NCI-H1092 (cell line): ENCODE data around the gene SPIN4.
A peak's percentile ranks its signal among the peaks of the same experiment; 100 is the strongest.
"Not testable (repeated sequence)": the region's sequence is repeated elsewhere in the genome, so short reads cannot be mapped to it uniquely, and the experiment has no call there.

Experiments
- DNase-seq: peaks from one replicate; lab custom pipeline; 2025; lab: John Stamatoyannopoulos, UW

The SPIN4 gene

DNA sequence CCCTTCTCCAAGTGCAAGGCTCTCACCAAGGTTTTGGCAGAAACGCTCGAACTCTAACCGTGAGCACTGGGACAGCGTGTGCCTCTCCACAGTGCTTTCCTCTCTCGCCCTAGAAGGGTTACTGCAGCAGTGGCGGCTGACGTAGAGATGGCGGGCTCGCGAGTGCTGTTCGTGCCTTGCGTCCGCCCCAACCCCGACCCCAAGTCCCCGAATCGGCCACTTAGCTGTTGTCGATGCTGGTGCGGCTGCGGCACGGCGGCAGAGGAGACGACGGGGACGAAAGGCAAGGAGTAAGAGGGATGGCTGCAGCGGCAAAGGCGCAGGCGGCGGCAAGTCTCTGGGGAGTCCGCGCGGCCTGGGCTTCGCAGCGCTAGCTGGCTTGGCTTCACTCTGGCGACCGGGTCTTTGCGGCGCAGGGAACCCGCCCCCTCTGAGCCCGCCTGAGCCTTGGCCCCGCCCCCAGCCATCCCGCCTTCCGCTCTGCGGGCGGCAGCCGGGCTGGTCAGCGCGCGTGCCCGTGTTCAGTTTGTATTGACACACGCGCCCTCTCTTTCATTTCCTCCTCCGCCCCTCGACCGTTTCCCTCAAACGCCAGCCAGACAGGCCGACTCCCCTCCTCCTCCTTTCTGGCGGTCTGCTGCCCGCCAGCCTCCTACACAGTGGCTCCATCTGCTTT, at the start of gene SPIN4:
TSS of gene SPIN4 (minus strand) at position 392 of the 676 bp plus-strand sequence. CDS start 513 bp downstream, outside the sequence.
- peak; percentile 93 for DNase-seq

DNA sequence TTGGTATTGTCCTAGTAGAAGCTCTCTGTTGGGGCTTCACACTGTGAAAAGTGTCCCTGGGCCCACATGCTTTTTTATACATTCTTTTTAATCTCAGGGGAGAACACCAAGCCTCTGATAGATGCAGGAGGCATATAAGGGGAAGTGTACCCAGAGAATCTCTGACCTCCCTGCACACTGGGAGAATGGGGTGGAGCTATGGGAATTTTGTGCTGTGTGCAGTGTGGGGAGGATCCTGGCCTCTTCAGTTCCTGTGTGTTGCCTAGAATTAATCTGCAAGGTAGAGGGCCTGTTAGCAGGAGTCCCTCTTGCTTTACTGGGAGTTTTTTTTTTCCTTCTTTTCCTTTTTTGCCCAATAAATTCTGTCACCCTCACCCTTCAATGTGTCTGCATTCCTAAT, 49.2 kb upstream of the SPIN4 start:
- no peak for DNase-seq

DNA sequence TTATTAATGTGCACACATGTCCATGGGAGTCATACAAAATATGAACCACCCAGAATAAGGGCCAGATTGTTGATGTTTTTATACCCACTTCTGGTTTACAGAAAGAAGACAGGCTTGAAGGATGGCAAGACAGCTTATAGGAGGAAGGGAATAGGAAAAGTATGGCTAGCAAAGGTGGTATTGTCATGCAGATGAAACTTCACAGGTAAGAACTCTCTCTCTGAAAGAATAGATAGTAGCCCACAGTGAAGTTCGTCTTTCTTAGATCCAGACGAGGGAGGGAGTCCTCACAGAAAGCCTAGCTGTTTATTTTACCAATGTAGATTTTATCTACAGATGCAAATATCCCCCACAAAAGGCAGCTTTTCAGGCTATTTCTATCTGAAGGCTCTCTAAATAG, 43.7 kb upstream of the SPIN4 start:
- DNase-seq = no peak

DNA sequence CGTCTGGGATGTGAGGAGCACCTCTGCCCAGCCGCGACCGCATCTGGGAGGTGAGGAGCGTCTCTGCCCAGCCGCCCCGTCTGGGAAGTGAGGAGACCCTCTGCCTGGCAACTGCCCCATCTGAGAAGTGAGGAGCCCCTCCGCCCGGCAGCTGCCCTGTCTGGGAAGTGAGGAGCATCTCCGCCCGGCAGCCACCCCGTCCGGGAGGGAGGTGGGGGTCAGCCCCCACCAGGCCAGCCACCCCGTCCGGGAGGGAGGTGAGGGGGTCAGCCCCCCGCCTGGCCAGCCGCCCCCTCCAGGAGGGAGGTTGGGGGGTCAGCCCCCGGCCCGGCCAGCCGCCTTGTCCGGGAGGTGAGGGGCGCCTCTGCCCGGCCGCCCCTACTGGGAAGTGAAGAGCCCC, 42.0 kb upstream of the SPIN4 start:
- DNase-seq = not testable (repeated sequence)

DNA sequence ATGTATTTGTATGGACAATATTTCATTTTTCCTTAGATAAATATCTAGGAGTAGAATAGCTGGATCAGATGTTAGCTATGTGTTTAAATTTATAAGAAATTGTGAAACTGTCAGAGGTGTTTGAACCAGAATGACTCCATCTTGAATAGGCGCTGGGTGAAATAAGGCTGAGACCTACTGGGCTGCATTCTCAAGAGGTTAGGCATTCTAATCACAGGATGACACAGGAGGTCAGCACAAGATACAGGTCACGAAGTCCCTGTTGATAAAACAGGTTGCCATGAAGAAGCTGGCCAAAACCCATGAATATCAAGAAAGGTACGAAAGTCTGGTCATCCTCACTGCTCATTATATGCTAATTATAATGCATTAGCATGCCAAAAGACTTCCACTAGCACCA, 36.3 kb upstream of the SPIN4 start:
- DNase-seq = no peak

DNA sequence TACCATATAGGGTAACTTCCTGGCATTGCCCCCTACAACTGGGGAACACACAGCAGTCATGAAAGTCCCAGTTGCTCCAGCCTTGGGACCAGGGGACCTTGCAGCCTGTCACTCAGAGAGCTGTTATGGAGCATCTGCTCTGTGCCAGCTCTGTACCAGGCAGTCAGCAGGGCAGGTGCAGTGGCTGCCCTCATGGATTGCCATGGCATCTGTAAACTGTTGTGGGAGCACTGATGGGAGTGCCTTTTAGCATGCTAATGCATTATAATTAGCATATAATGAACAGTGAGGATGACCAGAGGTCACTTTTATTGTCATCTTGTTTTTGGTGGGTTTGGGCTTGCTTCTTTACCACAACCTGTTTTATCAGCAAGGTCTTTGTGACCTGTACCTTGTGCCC, 33.1 kb upstream of the SPIN4 start:
- not testable (repeated sequence) for DNase-seq

DNA sequence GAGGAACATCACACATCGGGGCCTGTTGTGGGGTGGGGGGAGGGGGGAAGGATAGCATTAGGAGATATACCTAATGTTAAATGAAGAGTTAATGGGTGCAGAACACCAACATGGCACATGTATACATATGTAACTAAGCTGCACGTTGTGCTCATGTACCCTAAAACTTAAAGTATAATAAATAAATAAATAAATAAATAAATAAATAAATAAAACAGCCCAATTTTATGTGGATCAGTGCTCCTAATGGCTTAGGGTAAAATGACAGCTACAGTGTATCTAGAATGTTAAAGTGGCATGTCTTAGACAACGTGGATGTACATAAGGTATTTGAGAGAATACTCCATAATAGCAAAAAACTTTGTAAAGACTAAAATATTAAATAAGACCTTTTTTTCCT, 21.9 kb upstream of the SPIN4 start:
- DNase-seq = not testable (repeated sequence)

DNA sequence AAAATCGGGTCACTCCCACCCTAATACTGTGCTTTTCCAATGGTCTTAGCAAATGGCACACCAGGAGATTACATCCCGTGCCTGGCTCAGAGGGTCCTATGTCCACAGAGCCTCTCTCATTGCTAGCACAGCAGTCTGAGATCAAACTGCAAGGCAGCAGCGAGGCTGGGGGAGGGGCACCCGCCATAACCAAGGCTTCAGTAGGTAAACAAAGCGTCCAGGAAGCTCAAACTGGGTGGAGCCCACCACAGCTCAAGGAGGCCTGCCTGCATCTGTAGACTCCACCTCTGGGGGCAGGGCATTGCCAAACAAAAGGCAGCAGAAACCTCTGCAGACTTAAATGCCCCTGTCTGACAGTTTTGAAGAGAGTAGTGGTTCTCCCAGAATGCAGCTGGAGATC, 16.6 kb upstream of the SPIN4 start:
- DNase-seq = not testable (repeated sequence)

DNA sequence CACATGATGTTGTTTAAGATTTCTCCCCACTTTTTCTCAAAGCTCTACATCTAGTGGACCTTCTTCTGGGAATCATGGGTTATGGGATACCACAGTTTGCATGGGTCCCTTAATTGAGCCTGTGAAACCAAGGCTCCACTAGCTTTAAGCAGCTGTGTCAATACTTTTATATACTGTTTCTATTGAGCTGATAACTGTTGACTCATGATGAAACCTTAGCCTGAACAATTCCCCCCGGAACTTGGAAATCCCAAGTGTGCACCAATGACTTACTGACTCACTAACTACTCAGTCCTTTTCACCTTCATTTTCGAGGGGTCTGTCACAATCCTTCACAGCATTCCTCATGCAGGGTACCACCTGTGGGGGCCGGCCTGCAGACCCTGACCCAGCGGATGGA, 12.7 kb upstream of the SPIN4 start:
- no peak for DNase-seq

DNA sequence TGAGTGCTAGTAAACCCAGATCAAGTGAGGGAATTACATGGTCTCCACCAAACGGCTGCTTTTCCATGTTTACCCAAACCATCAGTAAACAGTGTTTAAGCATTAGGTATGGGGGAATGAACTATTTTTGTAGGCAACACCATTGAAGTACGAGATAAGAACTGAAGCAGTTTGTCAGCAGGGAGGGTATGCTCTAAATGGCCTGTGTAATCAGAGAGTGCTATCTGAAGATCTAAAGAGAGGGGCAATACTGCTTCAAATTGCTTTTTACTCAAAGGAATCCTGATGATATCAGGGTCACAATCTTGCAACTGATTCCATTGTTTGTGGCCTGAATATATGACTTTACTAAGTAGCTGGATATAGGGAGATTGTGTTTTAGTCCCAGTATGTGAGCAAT, 10.4 kb upstream of the SPIN4 start:
- DNase-seq = no peak

DNA sequence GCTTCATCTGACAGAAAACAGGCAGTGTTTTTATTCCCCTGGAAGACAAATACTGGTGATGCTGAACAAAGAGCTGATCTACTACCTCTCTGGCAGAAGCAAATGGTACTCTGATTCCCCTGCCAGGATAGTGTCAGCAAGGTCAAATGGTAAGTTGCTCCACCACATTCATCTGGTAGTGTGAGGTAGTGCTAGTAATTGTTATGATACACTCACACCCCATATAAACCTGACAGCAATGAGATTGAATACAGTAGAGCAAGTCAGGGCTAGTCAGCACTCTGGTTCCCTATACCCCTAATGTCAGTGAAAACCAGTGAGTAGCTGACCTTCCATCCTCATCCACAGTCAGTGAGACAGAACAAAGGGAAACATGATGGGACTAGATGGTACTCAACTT, 3.4 kb upstream of the SPIN4 start:
- no peak for DNase-seq

DNA sequence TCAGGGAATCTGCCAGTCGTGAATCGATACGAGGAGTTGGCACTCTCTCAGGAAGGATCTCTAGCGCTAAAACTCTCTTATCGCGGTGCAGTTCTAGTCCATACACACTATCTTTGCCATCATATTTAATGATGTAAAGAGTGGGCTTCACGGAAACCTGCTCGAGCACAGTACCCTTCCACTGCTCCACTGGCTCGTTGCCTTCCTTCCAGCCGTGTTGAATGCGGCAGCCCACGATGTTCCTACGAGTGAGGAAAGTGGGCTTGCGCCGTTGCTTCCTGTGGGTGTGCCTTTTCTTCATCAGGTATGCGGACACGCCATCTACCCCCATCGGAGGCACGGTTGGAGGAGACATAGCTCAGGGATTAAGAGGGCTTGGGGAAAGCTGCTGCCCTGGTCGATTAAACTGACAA, 661 bp downstream of the SPIN4 start:
- DNase-seq = peak; percentile 51

DNA sequence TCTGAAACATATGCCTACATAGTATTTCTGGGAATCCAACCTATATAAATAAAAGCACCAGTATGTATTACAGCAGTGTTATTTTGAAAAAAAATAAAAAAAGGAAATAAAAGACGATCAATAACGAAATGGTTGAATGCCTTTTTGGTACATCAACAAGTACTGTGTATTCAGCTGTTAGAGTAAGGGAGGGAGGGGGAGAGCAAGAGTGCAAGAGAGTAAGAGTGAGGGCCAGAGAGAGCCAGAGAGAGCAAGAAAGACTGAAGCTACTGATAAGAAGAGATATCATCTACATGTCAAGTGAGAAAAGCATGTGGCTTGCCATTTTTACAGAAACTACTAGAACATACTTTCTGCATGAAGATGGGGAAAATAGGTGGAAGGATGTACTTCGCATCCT, 1.8 kb downstream of the SPIN4 start:
- peak; percentile 29 for DNase-seq

DNA sequence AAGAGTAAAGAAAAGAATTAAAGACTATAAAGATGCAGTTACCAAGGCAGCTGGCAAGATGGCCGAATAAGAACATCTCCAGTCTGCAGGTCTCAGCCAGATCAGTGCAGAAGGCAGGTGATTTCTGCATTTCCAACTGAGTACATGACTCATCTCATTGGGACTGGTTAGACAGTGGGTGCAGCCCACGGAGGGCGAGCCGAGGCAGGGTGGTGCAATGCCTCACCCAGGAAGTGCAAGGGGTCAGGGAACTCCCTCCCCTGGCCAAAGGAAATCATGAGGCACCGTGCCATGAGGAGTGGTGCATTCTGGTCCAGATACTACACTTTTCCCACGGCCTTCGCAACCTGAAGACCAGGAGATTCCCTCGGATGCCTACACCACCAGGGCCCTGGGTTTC, 20.5 kb downstream of the SPIN4 start:
- no peak for DNase-seq

DNA sequence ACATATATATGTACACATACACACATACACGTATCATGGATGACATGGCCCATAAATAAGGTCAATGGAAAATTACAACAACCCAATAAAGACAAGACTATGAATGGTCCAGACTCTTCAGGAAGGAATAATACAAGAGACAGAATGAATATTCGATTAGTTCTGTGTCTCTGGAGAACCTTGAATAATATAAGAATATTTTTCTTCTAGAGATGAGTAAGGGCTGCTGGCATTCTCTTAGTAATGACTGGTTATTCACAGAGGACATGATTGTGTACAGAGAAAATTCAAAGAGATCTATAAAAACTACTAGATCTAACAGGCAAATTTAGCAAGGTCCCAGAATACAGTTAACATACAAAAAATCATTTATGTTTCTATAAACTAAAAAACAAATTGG, 23.3 kb downstream of the SPIN4 start:
- no peak for DNase-seq

DNA sequence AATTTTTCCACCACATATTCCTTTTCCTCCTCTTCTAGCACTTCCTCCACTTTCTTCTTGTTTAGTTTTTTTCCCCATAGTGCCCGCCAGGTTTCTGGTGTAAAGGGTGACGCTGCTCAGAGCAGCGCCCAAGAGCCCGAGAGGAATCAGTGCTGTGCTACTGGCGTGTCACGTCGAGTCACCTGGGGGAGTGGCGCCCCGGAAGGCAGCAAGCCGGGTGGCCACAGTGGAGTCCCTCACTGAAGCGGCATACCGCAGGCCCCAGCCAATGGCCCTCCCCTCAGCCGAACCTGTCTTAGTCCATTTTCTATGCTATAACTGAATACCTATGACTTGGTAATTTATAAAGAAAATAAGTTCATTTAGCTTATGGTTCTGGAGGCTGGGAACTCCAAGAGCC, 51.5 kb downstream of the SPIN4 start:
- DNase-seq = no peak
